H1 (cell line): Measurements from ENCODE around the gene PDGFB. TPM values are rescaled to one million over a fixed set of nuclear protein-coding genes. Genes with fewer than 3 reads are reported as not detected.

Experiments
- ATF3 ChIP-seq: IDR thresholded peaks from 2 replicates; pipeline ENCODE4 v1.6.1; 2011; ENCODE audit warnings: low read depth, mild to moderate bottlenecking, low read length; ENCODE audit not compliant: insufficient read depth
- CBX8 ChIP-seq: fragments of 300-800, 300-1000 bp; sonication (generic); IDR thresholded peaks from 2 replicates; pipeline ENCODE4 v1.7.1; 2016; ENCODE audit warnings: low read depth, low read length, borderline replicate concordance
- CEBPB ChIP-seq: IDR thresholded peaks from 2 replicates; pipeline ENCODE4 v1.6.1; 2012; ENCODE audit warnings: low read depth, low read length
- CHD1 ChIP-seq: IDR thresholded peaks from 2 replicates; pipeline ENCODE4 v1.6.1; 2012; ENCODE audit warnings: low read depth, low read length, improper control_type of control experiment
- CTCF ChIP-seq, 3 experiments: IDR thresholded peaks; 1 replicate in 2 of 3; 2 replicates in 1 of 3; pipeline versions ENCODE4 v1.5.1 to v1.6.1; 2011; ENCODE audit warnings: low read length in 3 of 3, mild to moderate bottlenecking in 3 of 3, inconsistent platforms in 2 of 3, low read depth in 1 of 3, moderate library complexity in 1 of 3; ENCODE audit not compliant: insufficient read depth in 1 of 3; ENCODE audit errors: control extremely low read depth in 1 of 3
- EGR1 ChIP-seq: IDR thresholded peaks from 2 replicates; pipeline ENCODE4 v1.6.1; 2011; ENCODE audit warnings: low read depth, low read length, borderline replicate concordance
- GABPA ChIP-seq: IDR thresholded peaks from 2 replicates; pipeline ENCODE4 v1.6.1; 2011; ENCODE audit warnings: mild to moderate bottlenecking, low read length, moderate library complexity, borderline replicate concordance; ENCODE audit not compliant: insufficient read depth
- GTF2F1 ChIP-seq: IDR thresholded peaks from 2 replicates; pipeline ENCODE4 v1.6.1; 2012; ENCODE audit warnings: low read depth, low read length, improper control_type of control experiment, borderline replicate concordance
- HDAC2 ChIP-seq, 2 experiments: fragments of 300-600 bp in 1 of 2; sonication (generic) in 1 of 2; IDR thresholded peaks; 2 replicates each; pipeline ENCODE4 v1.6.1; 2011 to 2012; ENCODE audit warnings: low read depth in 2 of 2, low read length in 2 of 2, mild to moderate bottlenecking in 2 of 2, moderate library complexity in 2 of 2, borderline replicate concordance in 1 of 2, inconsistent platforms in 1 of 2
- HDAC6 ChIP-seq: IDR thresholded peaks from one replicate; pipeline ENCODE4 v1.7.1; 2012; ENCODE audit warnings: low read depth, mild to moderate bottlenecking, inconsistent platforms, low read length, moderate library complexity
- MAFK ChIP-seq: IDR thresholded peaks from 2 replicates; pipeline ENCODE4 v1.6.1; 2012; ENCODE audit warnings: low read depth, mild to moderate bottlenecking, improper control_type of control experiment, low read length
- RAD21 ChIP-seq, 2 experiments: IDR thresholded peaks in 1 of 2; conservative IDR thresholded peaks in 1 of 2; 2 replicates each; pipeline ENCODE4 v1.6.1; 2011; ENCODE audit warnings: low read depth in 2 of 2, low read length in 2 of 2, improper control_type of control experiment in 1 of 2, inconsistent platforms in 1 of 2, mild to moderate bottlenecking in 1 of 2, moderate library complexity in 1 of 2
- RBBP5 ChIP-seq: IDR thresholded peaks from 2 replicates; pipeline ENCODE4 v1.7.1; 2012; ENCODE audit warnings: low read depth, mild to moderate bottlenecking, inconsistent platforms, low read length, moderate library complexity, borderline replicate concordance
- SIN3A ChIP-seq, 2 experiments: IDR thresholded peaks in 1 of 2; conservative IDR thresholded peaks in 1 of 2; 2 replicates each; pipeline ENCODE4 v1.6.1; 2011 to 2012; ENCODE audit warnings: low read length in 2 of 2, improper control_type of control experiment in 1 of 2, low read depth in 1 of 2, mild to moderate bottlenecking in 1 of 2
- TAF1 ChIP-seq: IDR thresholded peaks from 2 replicates; pipeline ENCODE4 v1.6.1; 2011; ENCODE audit warnings: mild to moderate bottlenecking, low read depth, low read length
- TEAD4 ChIP-seq: IDR thresholded peaks from 2 replicates; pipeline ENCODE4 v1.6.1; 2012; ENCODE audit warnings: low read depth, low read length, inconsistent platforms, mixed read lengths
- polyA plus RNA-seq, 7 experiments: library from polyadenylated mRNA; depleted of rRNA in 3 of 7; stranded (reverse) in 5 of 7; unstranded in 2 of 7; fragments of >200 nt in 5 of 7; fragments of 200-250 nt in 2 of 7; gene quantifications; 1 replicate in 5 of 7; 2 replicates in 1 of 7; 4 replicates in 1 of 7; pipeline versions ENCODE4 v1.2.1 to v1.2.3, GENCODE V29; 2011 to 2013; ENCODE audit warnings: missing spikeins in 2 of 7, mixed read lengths in 2 of 7
- total RNA-seq: library from RNA; stranded (reverse); fragmentation: NEBNext Ultra II Directional; extraction: Animal tissue kit (Norgen Biotek cat#: 25700); gene quantifications from 2 replicates; pipeline ENCODE4 v1.2.1, GENCODE V29; 2021
- TF ChIP-seq, protein P1 (sequence below): IDR thresholded peaks from 2 replicates; pipeline ENCODE4 v1.6.1; 2012; ENCODE audit warnings: low read length, inconsistent platforms

PDGFB gene
- total and polyA plus RNA-seq, 2 of the 8 experiments (the other 6 are each of a cell fraction or from before 2014, with no cell fraction given): 3.9 to 8.5 TPM

DNA sequence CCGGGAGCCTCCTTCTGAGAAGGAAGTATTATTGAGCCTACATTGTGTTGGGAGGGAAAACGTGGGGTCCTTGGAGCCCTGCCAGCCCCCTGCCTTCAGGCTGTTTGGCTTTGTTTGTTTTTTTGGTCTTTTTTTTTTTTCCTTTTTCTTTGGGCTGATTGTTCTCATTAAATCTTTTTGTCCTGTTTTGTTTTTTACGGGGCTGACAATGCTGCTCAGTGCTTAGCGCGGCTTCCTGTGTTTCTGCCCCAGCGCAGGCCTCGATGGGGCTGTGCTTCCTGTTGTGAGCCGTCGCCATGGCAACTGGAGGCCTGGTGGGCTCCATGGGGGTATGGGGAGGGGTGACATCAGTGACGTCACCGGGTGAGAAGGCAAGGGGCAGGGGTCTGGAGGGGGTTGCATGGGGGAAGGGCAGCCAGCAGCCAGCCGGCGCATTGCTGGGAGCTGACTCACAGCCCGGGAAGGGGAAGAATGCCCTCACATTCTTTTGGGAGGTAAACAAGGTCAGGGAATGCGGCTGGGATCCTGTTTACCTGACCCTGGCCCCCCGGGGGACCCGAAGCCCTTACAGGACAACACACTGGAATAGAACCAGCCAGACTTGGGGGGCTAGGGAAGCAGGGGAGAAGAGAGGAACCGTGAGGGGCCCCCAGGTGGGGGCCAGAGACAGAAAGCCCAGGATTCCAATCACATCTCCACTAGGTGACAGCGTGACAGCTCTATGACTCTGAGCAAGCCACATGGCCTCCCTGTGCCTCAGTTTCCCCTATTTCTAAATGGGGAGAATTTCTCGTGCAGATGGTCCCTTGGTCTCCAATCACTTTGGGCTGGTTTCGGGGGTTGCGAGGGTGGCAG is 70.1 kb downstream of the PDGFB start (continued):
- 0 out of 2 replicates have a peak, but pooled peaks have one; percentile 71 for TF ChIP-seq GTF2F1
- TF ChIP-seq, protein P1, sequence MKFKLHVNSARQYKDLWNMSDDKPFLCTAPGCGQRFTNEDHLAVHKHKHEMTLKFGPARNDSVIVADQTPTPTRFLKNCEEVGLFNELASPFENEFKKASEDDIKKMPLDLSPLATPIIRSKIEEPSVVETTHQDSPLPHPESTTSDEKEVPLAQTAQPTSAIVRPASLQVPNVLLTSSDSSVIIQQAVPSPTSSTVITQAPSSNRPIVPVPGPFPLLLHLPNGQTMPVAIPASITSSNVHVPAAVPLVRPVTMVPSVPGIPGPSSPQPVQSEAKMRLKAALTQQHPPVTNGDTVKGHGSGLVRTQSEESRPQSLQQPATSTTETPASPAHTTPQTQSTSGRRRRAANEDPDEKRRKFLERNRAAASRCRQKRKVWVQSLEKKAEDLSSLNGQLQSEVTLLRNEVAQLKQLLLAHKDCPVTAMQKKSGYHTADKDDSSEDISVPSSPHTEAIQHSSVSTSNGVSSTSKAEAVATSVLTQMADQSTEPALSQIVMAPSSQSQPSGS: peak; percentile 98
- no peak for TF ChIP-seq RBBP5
- peak; percentile 74 for TF ChIP-seq EGR1
- peak; percentile 100 for TF ChIP-seq TEAD4
- no peak for TF ChIP-seq HDAC2 (IDR thresholded peaks at IDR 0.05; ENCODE audit: borderline replicate concordance in 1 of 2, low read depth in 2 of 2, low read length in 2 of 2)
- no peak for TF ChIP-seq CHD1
- peak; percentile 12; the same call in 1 of the 2 replicates for TF ChIP-seq MAFK
- peak; percentile 90 for TF ChIP-seq ATF3
- no peak for TF ChIP-seq GABPA
- TF ChIP-seq RAD21 (IDR thresholded peaks at IDR 0.05 in 1 of 2, conservative IDR thresholded peaks at IDR 0.05 in 1 of 2; ENCODE audit: low read depth in 2 of 2, low read length in 2 of 2): peak; percentile 12 to 16; a peak in 2 of 4 replicates
- no peak for TF ChIP-seq HDAC6
- TF ChIP-seq TAF1: no peak; the same call in 1 of the 2 replicates
- TF ChIP-seq CBX8: no peak
- TF ChIP-seq CEBPB: peak; percentile 35; the same call in 1 of the 2 replicates
- 0 out of 4 replicates have a peak, but pooled peaks of 1 of the 2 experiments have one; percentile 21 for TF ChIP-seq SIN3A (conservative IDR thresholded peaks at IDR 0.05 in 1 of 2, IDR thresholded peaks at IDR 0.05 in 1 of 2; ENCODE audit: low read depth in 1 of 2, low read length in 2 of 2)
- no peak for TF ChIP-seq CTCF (IDR thresholded peaks at IDR 0.05; ENCODE audit: control extremely low read depth in 1 of 3, insufficient read depth in 1 of 3, low read depth in 1 of 3, low read length in 3 of 3)
